Lung (tissue), 12 donors: ENCODE data around the gene SERPINI1. TPM values are rescaled to one million over a fixed set of nuclear protein-coding genes. Genes with fewer than 3 reads are reported as not detected.

ENCODE experiments used
- ATAC-seq: fragments of 200-7000 bp; cut with Tn5 transposase; one replicate; pipeline ENCODE4 v1.9.1; 2020; ENCODE audit warnings: moderate number of reproducible peaks; ENCODE audit not compliant: insufficient read depth, low FRiP score
- DNase-seq, 3 donors: peaks; one replicate each; pipeline ENCODE4 v3.0.0-alpha.2; 2013 to 2017
- H3K27ac ChIP-seq, 2 donors: one replicate each; pipeline ENCODE4 v1.5.1; 2013; ENCODE audit warnings: mild to moderate bottlenecking in 2 of 2, moderate library complexity in 2 of 2, control low read depth in 1 of 2, inconsistent platforms in 1 of 2, low read depth in 1 of 2, low read length in 1 of 2
- H3K27me3 ChIP-seq, 3 donors: one replicate each; pipeline ENCODE4 v1.5.1; 2013; ENCODE audit warnings: low read length in 2 of 3; ENCODE audit not compliant: control insufficient read depth in 3 of 3, insufficient read depth in 3 of 3
- H3K36me3 ChIP-seq, 4 donors: one replicate each; pipeline ENCODE4 v1.5.1; 2013; ENCODE audit warnings: low read length in 4 of 4, mild to moderate bottlenecking in 1 of 4, moderate library complexity in 1 of 4; ENCODE audit not compliant: control insufficient read depth in 4 of 4, insufficient read depth in 4 of 4
- H3K4me1 ChIP-seq, 5 donors: one replicate each; pipeline ENCODE4 v1.5.1; 2013; ENCODE audit warnings: low read length in 5 of 5, mild to moderate bottlenecking in 2 of 5, moderate library complexity in 1 of 5; ENCODE audit not compliant: control insufficient read depth in 5 of 5, insufficient read depth in 5 of 5
- H3K4me3 ChIP-seq: one replicate; pipeline ENCODE4 v1.5.1; 2013; ENCODE audit warnings: mild to moderate bottlenecking, control low read depth, moderate library complexity
- H3K9ac ChIP-seq, 2 donors: one replicate each; pipeline ENCODE4 v1.5.1; 2013; ENCODE audit warnings: low read length in 2 of 2, control low read depth in 1 of 2; ENCODE audit not compliant: insufficient read depth in 1 of 2
- H3K9me3 ChIP-seq, 4 donors: one replicate each; pipeline ENCODE4 v1.5.1; 2013; ENCODE audit warnings: low read length in 3 of 4, mild to moderate bottlenecking in 1 of 4, moderate library complexity in 1 of 4; ENCODE audit not compliant: control insufficient read depth in 4 of 4, insufficient read depth in 3 of 4
- WGBS, 2 donors: extraction: QIAGEN DNeasy Blood & Tissue Kit; methylation state at CpG; one replicate each; pipeline ENCODE4 v1.1.7; 2013; 5-methylcytosine and 5-hydroxymethylcytosine counted together
- polyA plus RNA-seq, 2 donors: library from polyadenylated mRNA; stranded (reverse); fragments of 200-250 nt; gene quantifications; one replicate each; pipeline ENCODE4 v1.2.1, GENCODE V29; 2013
- total RNA-seq, 2 donors: library from RNA; depleted of rRNA in 1 of 2; stranded (reverse); fragments of >200 nt in 1 of 2; gene quantifications; one replicate each; pipeline ENCODE4 v1.2.1, GENCODE V29; 2014 to 2021
- TF ChIP-seq, protein P1 (sequence below): IDR thresholded peaks from 2 replicates; pipeline ENCODE4 v1.5.1; 2012; ENCODE audit warnings: mild to moderate bottlenecking; ENCODE audit errors: control extremely low read depth, extremely low read depth
- donor health status: control.
- donor health status: control.
- donor health status: Bipolar disorder and iron deficiency.
- donor health status: healthy.
- donor health status: DM: yes; HTN: yes; CAD: no.

Gene SERPINI1
- total and polyA plus RNA-seq, 4 donors: 3.3 to 18.3 (median 5.5) TPM

DNA sequence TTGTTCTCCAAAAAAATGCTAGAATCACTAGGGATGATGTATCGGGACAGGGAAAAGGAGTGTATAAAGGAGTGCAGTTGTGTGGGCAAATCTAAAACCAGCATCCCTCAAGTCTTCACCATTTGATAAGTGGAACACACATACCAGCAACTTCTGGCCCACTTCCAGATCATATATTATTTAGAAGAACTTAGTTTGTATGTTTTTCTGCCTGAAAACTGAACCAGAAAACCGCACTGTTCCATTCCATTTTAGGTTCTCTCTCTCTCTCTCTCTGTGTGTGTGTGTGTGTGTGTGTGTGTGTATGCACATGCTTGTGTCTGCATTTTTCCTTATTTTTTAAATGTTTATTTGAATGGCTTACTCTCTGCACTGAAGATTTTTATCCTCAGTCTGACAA lies 93.5 kb downstream of the SERPINI1 start:
- no peak overlapping the region for H3K4me3 ChIP-seq
- no peaks in the 10 kb centered on the region for H3K9me3 ChIP-seq
- H3K27me3 ChIP-seq: no peaks in the 10 kb centered on the region
- TF ChIP-seq, protein P1, sequence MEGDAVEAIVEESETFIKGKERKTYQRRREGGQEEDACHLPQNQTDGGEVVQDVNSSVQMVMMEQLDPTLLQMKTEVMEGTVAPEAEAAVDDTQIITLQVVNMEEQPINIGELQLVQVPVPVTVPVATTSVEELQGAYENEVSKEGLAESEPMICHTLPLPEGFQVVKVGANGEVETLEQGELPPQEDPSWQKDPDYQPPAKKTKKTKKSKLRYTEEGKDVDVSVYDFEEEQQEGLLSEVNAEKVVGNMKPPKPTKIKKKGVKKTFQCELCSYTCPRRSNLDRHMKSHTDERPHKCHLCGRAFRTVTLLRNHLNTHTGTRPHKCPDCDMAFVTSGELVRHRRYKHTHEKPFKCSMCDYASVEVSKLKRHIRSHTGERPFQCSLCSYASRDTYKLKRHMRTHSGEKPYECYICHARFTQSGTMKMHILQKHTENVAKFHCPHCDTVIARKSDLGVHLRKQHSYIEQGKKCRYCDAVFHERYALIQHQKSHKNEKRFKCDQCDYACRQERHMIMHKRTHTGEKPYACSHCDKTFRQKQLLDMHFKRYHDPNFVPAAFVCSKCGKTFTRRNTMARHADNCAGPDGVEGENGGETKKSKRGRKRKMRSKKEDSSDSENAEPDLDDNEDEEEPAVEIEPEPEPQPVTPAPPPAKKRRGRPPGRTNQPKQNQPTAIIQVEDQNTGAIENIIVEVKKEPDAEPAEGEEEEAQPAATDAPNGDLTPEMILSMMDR: no peak
- no peaks in the 10 kb centered on the region for H3K36me3 ChIP-seq
- ATAC-seq (no peak), DNase-seq (peak in 1 of 3 donors; percentile 17)
- 41 to 73% methylated on average over 2 of the region's 2 CpGs for WGBS, 2 donors
- H3K9ac ChIP-seq: no peak overlapping the region
- H3K4me1 ChIP-seq: no peaks in the 10 kb centered on the region
- no peak overlapping the region for H3K27ac ChIP-seq

DNA sequence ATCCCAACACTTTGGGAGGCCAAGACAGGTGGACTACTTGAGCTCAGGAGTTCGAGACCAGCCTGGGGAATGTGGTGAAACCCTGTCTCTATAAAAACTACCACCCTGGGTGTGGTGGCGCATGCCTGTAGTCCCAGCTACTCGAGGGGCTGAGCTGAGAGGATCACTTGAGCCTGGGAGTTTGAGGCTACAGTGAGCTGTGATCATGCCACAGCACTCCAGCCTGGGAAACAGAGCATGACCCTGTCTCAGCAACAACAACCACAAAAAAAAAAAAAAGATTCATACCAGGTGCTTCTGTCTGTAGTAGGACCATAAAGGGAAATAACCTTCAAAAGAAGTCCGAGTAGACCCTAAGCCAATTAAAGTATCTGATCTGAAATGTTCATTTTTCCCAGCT lies 94.5 kb downstream of the SERPINI1 start:
- Histone ChIP-seq H3K9me3 (no peaks in the 10 kb centered on the region), H3K4me1 (no peaks in the 10 kb centered on the region), H3K27me3 (no peaks in the 10 kb centered on the region), H3K9ac (no peak overlapping the region), H3K27ac (no peak overlapping the region), H3K4me3 (no peak overlapping the region), H3K36me3 (no peaks in the 10 kb centered on the region)
- ATAC-seq: no peak
- no peak for DNase-seq
- TF ChIP-seq, protein P1: no peak
- 72 to 81% methylated on average over 4 of the region's 4 CpGs for WGBS, 2 donors

DNA sequence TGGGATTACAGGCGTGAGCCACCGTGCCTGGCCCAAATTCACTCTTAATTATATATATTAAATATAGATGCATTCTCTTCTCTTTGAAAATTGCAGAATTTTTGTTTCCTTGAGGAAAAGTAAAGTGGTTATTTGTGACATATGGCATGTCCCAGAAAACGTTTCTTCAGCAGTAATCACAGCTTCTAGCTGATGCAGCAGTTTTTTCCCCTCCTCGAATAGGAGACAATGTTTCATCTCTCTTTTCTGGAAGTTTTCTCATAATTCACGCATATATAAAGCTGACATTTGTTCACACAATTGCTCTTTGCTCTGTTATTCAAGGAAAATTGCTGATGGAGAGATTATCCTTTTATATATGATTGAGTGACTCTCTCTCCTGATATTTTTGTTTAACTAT lies 99.8 kb downstream of the SERPINI1 start:
- Histone ChIP-seq H3K9ac (no peak overlapping the region), H3K27me3 (no peaks in the 10 kb centered on the region), H3K27ac (no peak overlapping the region), H3K9me3 (no peaks in the 10 kb centered on the region), H3K4me1 (peaks cover 0 to 5% (median 0%) of the 10 kb centered on the region in 5 donors), H3K4me3 (no peak overlapping the region), H3K36me3 (no peaks in the 10 kb centered on the region)
- 82 to 88% methylated on average over 5 of the region's 5 CpGs for WGBS, 2 donors
- ATAC-seq: no peak
- DNase-seq: no peak
- TF ChIP-seq, protein P1: no peak

DNA sequence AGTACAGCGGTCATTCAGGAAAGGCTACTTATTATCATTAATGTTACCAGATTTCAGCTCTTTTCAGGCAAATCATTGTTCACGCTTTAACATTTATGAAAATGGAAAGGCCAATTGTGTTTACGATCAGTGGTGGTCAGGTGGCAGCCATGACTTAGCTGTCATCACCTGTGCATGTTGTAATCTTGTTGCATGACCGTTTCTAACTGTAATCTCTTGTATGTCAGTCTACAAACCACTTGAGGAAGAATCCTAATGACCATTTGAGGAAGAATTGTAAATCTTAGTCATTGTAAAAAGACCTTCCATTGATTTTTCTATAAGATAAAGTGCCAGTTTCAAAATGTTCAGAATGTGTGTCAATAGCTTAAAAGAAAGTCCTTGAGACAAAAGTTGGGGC lies 100.4 kb downstream of the SERPINI1 start:
- ATAC-seq (no peak), DNase-seq (no peak)
- no peak overlapping the region for H3K9ac ChIP-seq
- WGBS, 2 donors: 72 to 78% methylated on average over 4 of the region's 4 CpGs
- no peaks in the 10 kb centered on the region for H3K36me3 ChIP-seq
- H3K27ac ChIP-seq: no peak overlapping the region
- no peaks in the 10 kb centered on the region for H3K9me3 ChIP-seq
- TF ChIP-seq, protein P1: no peak
- H3K4me3 ChIP-seq: no peak overlapping the region
- H3K4me1 ChIP-seq: peaks cover 0 to 5% (median 0%) of the 10 kb centered on the region in 5 donors
- H3K27me3 ChIP-seq: no peaks in the 10 kb centered on the region
